Common myeloid progenitor, CD34-positive (primary cell): ENCODE results near the gene FHIP2A.
"Not testable (repeated sequence)": the region's sequence is repeated elsewhere in the genome, so short reads cannot be mapped to it uniquely, and the experiment has no call there.

Experiments used
- CTCF ChIA-PET: fragments of 350-600 bp; sonication (Branson Sonifier 250); formaldehyde crosslinking; loops from one replicate; lab custom pipeline; 2021; ENCODE audit warnings: antibody characterized with exemption; lab: Charles Lee
- POLR2A ChIA-PET: fragments of 350-600 bp; sonication (Branson Sonifier 250); formaldehyde crosslinking; loops from one replicate; lab custom pipeline; 2021; ENCODE audit warnings: antibody characterized with exemption; lab: Charles Lee
- DNase-seq, 3 donors: peaks; one replicate each; pipeline versions ENCODE4 v3.0.0 to v3.0.0-alpha.2; 2013
- H3K27ac ChIP-seq, 2 experiments: 1 replicate in 1 of 2; 2 replicates in 1 of 2; pipeline ENCODE4 v1.7.0; 2013; ENCODE audit warnings: inconsistent platforms in 2 of 2, low read length in 2 of 2, mild to moderate bottlenecking in 2 of 2, low read depth in 1 of 2, moderate library complexity in 1 of 2; ENCODE audit not compliant: severe bottlenecking in 2 of 2, insufficient read depth in 1 of 2, poor library complexity in 1 of 2
- H3K27me3 ChIP-seq, 5 experiments: replicated peaks in 2 of 5; 1 replicate in 3 of 5; 2 replicates in 2 of 5; pipeline versions ENCODE4 v1.6.1 to v1.7.0; 2013; ENCODE audit warnings: low read length in 4 of 5, mild to moderate bottlenecking in 2 of 5, moderate library complexity in 2 of 5, inconsistent platforms in 1 of 5; ENCODE audit not compliant: insufficient read depth in 5 of 5, control insufficient read depth in 4 of 5
- H3K36me3 ChIP-seq, 4 experiments: 1 replicate in 2 of 4; 2 replicates in 2 of 4; pipeline versions ENCODE4 v1.6.1 to v1.7.0; 2013; ENCODE audit warnings: low read length in 3 of 4, control low read depth in 1 of 4, mild to moderate bottlenecking in 1 of 4; ENCODE audit not compliant: control insufficient read depth in 4 of 4, insufficient read depth in 4 of 4
- H3K4me1 ChIP-seq, 4 experiments: 1 replicate in 3 of 4; 2 replicates in 1 of 4; pipeline versions ENCODE4 v1.6.1 to v1.7.1; 2013; ENCODE audit warnings: low read length in 3 of 4, mild to moderate bottlenecking in 3 of 4, control low read depth in 1 of 4, inconsistent platforms in 1 of 4, moderate library complexity in 1 of 4; ENCODE audit not compliant: control insufficient read depth in 4 of 4, insufficient read depth in 4 of 4; ENCODE audit errors: control extremely low read depth in 1 of 4
- H3K4me3 ChIP-seq, 7 experiments: 1 replicate in 4 of 7; 2 replicates in 3 of 7; pipeline versions ENCODE4 v1.5.1 to v1.7.0; 2013; ENCODE audit warnings: mild to moderate bottlenecking in 7 of 7, low read length in 6 of 7, moderate library complexity in 6 of 7, inconsistent platforms in 2 of 7, low read depth in 2 of 7, control low read depth in 1 of 7; ENCODE audit not compliant: insufficient read depth in 4 of 7, control insufficient read depth in 1 of 7; ENCODE audit errors: extremely low read depth in 1 of 7
- H3K9me3 ChIP-seq, 5 experiments: 1 replicate in 4 of 5; 2 replicates in 1 of 5; pipeline versions ENCODE4 v1.6.1 to v1.7.1; 2013; ENCODE audit warnings: low read length in 4 of 5, mild to moderate bottlenecking in 2 of 5, inconsistent platforms in 1 of 5, low read depth in 1 of 5, moderate library complexity in 1 of 5; ENCODE audit not compliant: control insufficient read depth in 4 of 5, insufficient read depth in 2 of 5; ENCODE audit errors: control extremely low read depth in 1 of 5
- WGBS: methylation state at CpG from one replicate; pipeline ENCODE4 v1.1.5; 2013; ENCODE audit not compliant: insufficient coverage; 5-methylcytosine and 5-hydroxymethylcytosine counted together

FHIP2A gene

GRCh38 chr10:114839901-114840300 lies 18.3 kb downstream of the FHIP2A start:
- Histone ChIP-seq H3K36me3 (peaks cover 35 to 96% (median 55%) of the 10 kb centered on the region in 4 experiments), H3K4me3 (no peak overlapping the region), H3K27ac (no peak overlapping the region), H3K4me1 (no peaks in the 10 kb centered on the region), H3K27me3 (no peaks in the 10 kb centered on the region), H3K9me3 (no peaks in the 10 kb centered on the region)
- ChIA-PET POLR2A (no interaction called here), CTCF (interaction anchor here (1.2 kb wide), 1 partner anchor 13 kb away, joined by 3 read pairs; no protein-coding TSS in a partner anchor)
- no CpG with 5 or more reads among the region's 3 CpGs for WGBS
- DNase-seq: no peak

DNA sequence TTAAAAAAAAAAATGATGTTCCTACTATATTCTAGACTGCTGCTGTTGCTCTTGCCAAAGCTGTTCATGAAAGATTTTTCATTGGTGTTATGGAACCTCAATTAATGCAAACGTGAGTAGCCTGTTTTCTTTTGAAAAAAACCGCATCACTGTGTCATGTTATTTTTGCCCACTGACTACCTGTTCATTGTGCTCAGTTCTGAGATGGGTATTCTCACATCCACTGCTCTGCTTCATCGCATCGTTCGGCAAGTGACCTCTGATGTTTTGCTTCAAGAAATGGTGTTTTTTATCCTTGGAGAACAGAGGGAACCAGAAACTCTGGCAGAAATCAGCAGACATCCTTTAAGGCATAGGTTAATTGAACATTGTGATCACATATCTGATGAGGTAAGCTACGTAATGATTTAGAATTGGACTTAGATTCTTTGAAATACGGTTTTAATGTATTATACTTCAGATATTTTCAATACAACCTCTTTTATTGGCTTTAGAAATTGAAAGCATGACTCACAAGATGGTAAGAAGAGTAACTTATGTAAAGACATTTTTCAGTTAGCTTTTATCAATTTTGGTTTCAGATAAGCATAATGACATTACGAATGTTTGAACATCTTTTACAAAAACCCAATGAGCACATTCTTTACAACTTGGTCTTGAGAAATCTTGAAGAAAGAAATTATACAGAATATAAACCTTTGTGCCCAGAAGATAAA lies 24.6 kb downstream of the FHIP2A start:
- WGBS: 100% methylated on average over 3 of the region's 8 CpGs
- CTCF ChIA-PET: interaction anchor here (2.3 to 3.2 kb wide), 2 partner anchors 11 to 24 kb away, joined by 9 to 11 read pairs; partner anchors contain the start of gene FHIP2A

GRCh38 chr10:114847517-114847916 lies 25.9 kb downstream of the FHIP2A start:
- WGBS: no CpG with 5 or more reads among the region's 10 CpGs
- H3K9me3 ChIP-seq, H3K4me3 ChIP-seq, POLR2A ChIA-PET, H3K27me3 ChIP-seq, DNase-seq, CTCF ChIA-PET, H3K27ac ChIP-seq: not testable (repeated sequence)
- H3K4me1 ChIP-seq: peaks cover 0 to 13% (median 5%) of the 10 kb centered on the region in 4 experiments
- peaks cover 41 to 82% (median 59%) of the 10 kb centered on the region in 4 experiments for H3K36me3 ChIP-seq

More for the DNA sequence above, 24.6 kb downstream of the FHIP2A start:
- no peak for DNase-seq
- H3K27ac ChIP-seq: no peak overlapping the region
- peaks cover 0 to 6% (median 0%) of the 10 kb centered on the region in 5 experiments for H3K9me3 ChIP-seq
- no peaks in the 10 kb centered on the region for H3K27me3 ChIP-seq
- no peak overlapping the region for H3K4me3 ChIP-seq
- H3K36me3 ChIP-seq: peaks cover 43 to 95% (median 64%) of the 10 kb centered on the region in 4 experiments
- H3K4me1 ChIP-seq: no peaks in the 10 kb centered on the region
- POLR2A ChIA-PET: no interaction called here

GRCh38 chr10:114849674-114850073 lies 28.1 kb downstream of the FHIP2A start:
- H3K27ac ChIP-seq: no peak overlapping the region
- ChIA-PET POLR2A (no interaction called here), CTCF (no interaction called here)
- H3K9me3 ChIP-seq: peaks cover 0 to 6% (median 0%) of the 10 kb centered on the region in 5 experiments
- H3K4me1 ChIP-seq: peaks cover 0 to 16% (median 7%) of the 10 kb centered on the region in 4 experiments
- peaks cover 37 to 70% (median 50%) of the 10 kb centered on the region in 4 experiments for H3K36me3 ChIP-seq
- WGBS: 100% methylated on average over 4 of the region's 4 CpGs
- no peak overlapping the region for H3K4me3 ChIP-seq
- H3K27me3 ChIP-seq: no peaks in the 10 kb centered on the region
- DNase-seq: no peak

DNA sequence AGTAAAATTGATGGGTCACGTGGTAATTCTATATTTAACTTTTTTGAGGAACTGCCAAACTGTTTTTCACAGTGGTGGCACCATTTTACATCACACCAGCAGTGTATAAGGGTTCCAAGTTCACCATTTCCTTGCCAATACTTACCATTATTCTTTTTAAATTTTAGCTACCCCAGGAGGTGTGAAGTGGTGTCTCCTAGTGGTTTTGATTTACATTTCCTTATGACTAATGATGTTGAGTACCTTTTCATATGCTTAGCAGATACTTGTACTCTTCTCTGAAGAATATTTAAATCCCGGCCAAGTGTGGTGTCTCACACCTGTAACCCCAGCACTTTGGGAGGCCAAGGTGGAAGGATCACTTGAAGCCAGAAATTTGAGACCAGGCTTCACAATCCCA lies 28.5 kb downstream of the FHIP2A start:
- Histone ChIP-seq H3K27ac (no peak overlapping the region), H3K36me3 (peaks cover 36 to 70% (median 49%) of the 10 kb centered on the region in 4 experiments), H3K4me3 (no peak overlapping the region), H3K9me3 (peaks cover 0 to 6% (median 0%) of the 10 kb centered on the region in 5 experiments), H3K4me1 (peaks cover 0 to 16% (median 7%) of the 10 kb centered on the region in 4 experiments), H3K27me3 (no peaks in the 10 kb centered on the region)
- DNase-seq: peak in 2 of 3 donors; percentile 19 to 41
- ChIA-PET CTCF (no interaction called here), POLR2A (no interaction called here)
- WGBS: 100% methylated on average over 1 of the region's 2 CpGs

- no peak overlapping the region for H3K4me3 ChIP-seq
- H3K9me3 ChIP-seq: peaks cover 0 to 6% (median 0%) of the 10 kb centered on the region in 5 experiments
- peaks cover 40 to 70% (median 47%) of the 10 kb centered on the region in 4 experiments for H3K36me3 ChIP-seq
- peaks cover 0 to 16% (median 7%) of the 10 kb centered on the region in 4 experiments for H3K4me1 ChIP-seq
- no peak for DNase-seq
- WGBS: no CpG with 5 or more reads among the region's 2 CpGs
- H3K27me3 ChIP-seq: no peaks in the 10 kb centered on the region
- ChIA-PET CTCF (interaction anchor here (0.7 kb wide), 1 partner anchor 36 kb away, joined by 3 read pairs; no protein-coding TSS in a partner anchor), POLR2A (interaction anchor here (0.6 kb wide), 1 partner anchor 44 kb away, joined by 3 read pairs; no protein-coding TSS in a partner anchor)
- no peak overlapping the region for H3K27ac ChIP-seq
Measured at GRCh38 chr10:114851336-114851735, 29.8 kb downstream of the FHIP2A start.

DNA sequence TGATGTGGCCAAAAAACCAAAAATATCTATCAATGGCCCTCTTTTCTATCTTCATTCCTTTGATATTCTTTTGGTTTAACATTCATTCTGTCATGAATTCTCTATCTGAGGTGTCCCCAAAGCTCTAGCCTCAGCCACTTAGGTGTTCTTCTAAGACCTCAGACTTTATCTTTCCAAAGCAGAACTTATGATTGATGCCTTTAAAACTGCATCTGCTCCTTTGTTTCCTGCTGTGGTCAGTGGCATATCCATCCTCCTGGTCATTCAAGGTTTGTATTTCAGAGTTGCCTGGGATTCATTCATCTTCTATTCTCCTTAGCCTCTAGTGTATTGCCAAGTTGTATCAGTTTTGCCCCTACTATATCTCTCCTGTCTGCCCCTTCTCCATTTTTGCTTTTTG lies 30.6 kb downstream of the FHIP2A start:
- ChIA-PET CTCF (interaction anchor here (0.7 to 1.2 kb wide), 3 partner anchors 12 to 16 kb away, joined by 3 read pairs; no protein-coding TSS in a partner anchor), POLR2A (interaction anchor here (0.6 kb wide), 1 partner anchor 131 kb away, joined by 3 read pairs; no protein-coding TSS in a partner anchor)
- Histone ChIP-seq H3K27ac (peak overlapping the region; percentile 30 to 59), H3K9me3 (peaks cover 0 to 6% (median 0%) of the 10 kb centered on the region in 5 experiments), H3K27me3 (no peaks in the 10 kb centered on the region), H3K4me1 (peaks cover 0 to 16% (median 7%) of the 10 kb centered on the region in 4 experiments), H3K4me3 (no peak overlapping the region), H3K36me3 (peaks cover 42 to 69% (median 49%) of the 10 kb centered on the region in 4 experiments)
- DNase-seq: peak; percentile 62 to 97 (median 95)
